Peyer's patch (tissue), 4 donors: ENCODE measurements around the gene KLHL22.

Experiments used
- CTCF ChIP-seq, 6 experiments: fragments of 450-650 bp in 4 of 6; fragments of 200-600 bp in 2 of 6; sonication (generic) in 1 of 6; IDR thresholded peaks; one replicate each; pipeline ENCODE4 v1.5.1; 2017 to 2019; ENCODE audit warnings: antibody characterized with exemption in 6 of 6, mild to moderate bottlenecking in 3 of 6, moderate library complexity in 1 of 6
- POLR2A ChIP-seq, 2 donors: fragments of 450-650 bp; IDR thresholded peaks; one replicate each; pipeline ENCODE4 v1.5.1; 2017; ENCODE audit warnings: antibody characterized with exemption in 2 of 2, mild to moderate bottlenecking in 2 of 2, moderate library complexity in 2 of 2

- TF ChIP-seq CTCF (IDR thresholded peaks at IDR 0.05), result no peak
- no peak for TF ChIP-seq POLR2A (IDR thresholded peaks at IDR 0.05)
These were observed 49.1 kb downstream of the KLHL22 start for GRCh38 chr22:20446383-20446970.
